Progenitor cell of endocrine pancreas (in vitro differentiated cells): ENCODE measurements around the gene NFATC2. TPM values are rescaled to one million over a fixed set of nuclear protein-coding genes. Genes with fewer than 3 reads are reported as not detected.
A peak's percentile ranks its signal among the peaks of the same experiment; 100 is the strongest.

Source experiments
- DNase-seq: peaks from one replicate; pipeline ENCODE4 v3.0.0; 2021; ENCODE audit warnings: low spot score; ENCODE audit not compliant: unreplicated experiment
- H3K27ac Mint-ChIP-seq: 2 replicates; pipeline ENCODE4 v1.8.0; 2021; ENCODE audit warnings: mild to moderate bottlenecking, moderate library complexity, mixed read lengths
- H3K27me3 Mint-ChIP-seq: 2 replicates; pipeline ENCODE4 v1.8.0; 2021; ENCODE audit warnings: mixed read lengths
- H3K36me3 Mint-ChIP-seq: 2 replicates; pipeline ENCODE4 v1.8.0; 2022; ENCODE audit warnings: mixed read lengths; ENCODE audit not compliant: insufficient read depth
- H3K4me1 Mint-ChIP-seq: 2 replicates; pipeline ENCODE4 v1.8.0; 2021; ENCODE audit warnings: low read depth, mixed read lengths
- H3K4me3 Mint-ChIP-seq: 2 replicates; pipeline ENCODE4 v1.8.0; 2021; ENCODE audit warnings: low read depth, mild to moderate bottlenecking, moderate library complexity, mixed read lengths
- H3K9me3 Mint-ChIP-seq: 2 replicates; pipeline ENCODE4 v1.8.0; 2021; ENCODE audit warnings: low read depth, mixed read lengths
- total RNA-seq: library from RNA; stranded (reverse); gene quantifications from 2 replicates; pipeline ENCODE4 v1.2.1, GENCODE V29; 2021
- TF ChIP-seq, protein P1 (sequence below): fragments of 200-600 bp; sonication (generic); IDR thresholded peaks from one replicate; pipeline ENCODE4 v1.5.0; 2021; ENCODE audit warnings: antibody characterized with exemption, mild to moderate bottlenecking; ENCODE audit not compliant: unreplicated experiment

NFATC2 gene
- total RNA-seq, 1 donor from 2014 or later = 11.2 TPM

DNA sequence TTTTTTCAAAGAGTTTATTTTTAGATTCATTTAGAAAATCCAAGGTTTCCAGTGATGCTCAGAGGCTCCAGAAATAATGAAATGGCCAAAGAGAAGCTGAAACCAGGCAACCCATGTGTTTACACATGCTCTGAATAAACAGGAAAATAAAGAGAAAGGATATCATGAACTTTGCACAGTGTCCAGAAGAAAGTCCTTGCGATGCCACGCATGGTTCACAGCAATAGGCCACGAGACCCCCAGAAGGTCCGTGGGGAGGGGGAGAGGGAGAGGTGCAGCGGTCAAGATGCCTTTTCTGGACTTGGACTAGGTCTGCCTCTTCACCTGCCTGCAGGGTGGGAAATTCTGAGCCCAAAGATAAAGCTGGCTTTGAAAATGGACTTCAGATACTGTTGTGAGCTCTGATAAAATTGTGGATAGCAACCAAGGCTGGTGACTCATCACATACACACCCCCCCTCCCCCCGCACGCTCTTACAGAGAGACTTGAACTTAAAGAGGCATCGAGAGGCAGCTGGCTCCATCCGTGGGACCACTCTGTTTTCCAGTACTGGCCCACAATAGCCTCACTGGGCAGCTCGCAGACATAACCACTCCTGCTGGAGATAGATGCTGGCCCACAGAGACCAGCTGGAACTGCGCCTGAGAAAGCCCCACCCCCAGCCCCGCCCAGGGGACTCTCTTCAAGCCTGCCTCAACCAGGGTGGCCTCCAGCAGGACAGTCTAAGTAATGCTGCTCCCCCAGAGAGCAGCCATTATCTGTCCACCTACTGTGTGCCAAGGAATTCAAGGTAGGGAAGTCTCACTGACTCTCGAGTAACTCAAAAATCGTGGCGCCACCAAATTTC, 21.2 kb upstream of the NFATC2 start:
- no peak overlapping the region for H3K27ac Mint-ChIP-seq
- no peaks in the 10 kb centered on the region for H3K36me3 Mint-ChIP-seq
- no peak for DNase-seq
- H3K27me3 Mint-ChIP-seq = peaks cover 70% of the 10 kb centered on the region
- peaks cover 19% of the 10 kb centered on the region for H3K4me1 Mint-ChIP-seq
- TF ChIP-seq, protein P1, sequence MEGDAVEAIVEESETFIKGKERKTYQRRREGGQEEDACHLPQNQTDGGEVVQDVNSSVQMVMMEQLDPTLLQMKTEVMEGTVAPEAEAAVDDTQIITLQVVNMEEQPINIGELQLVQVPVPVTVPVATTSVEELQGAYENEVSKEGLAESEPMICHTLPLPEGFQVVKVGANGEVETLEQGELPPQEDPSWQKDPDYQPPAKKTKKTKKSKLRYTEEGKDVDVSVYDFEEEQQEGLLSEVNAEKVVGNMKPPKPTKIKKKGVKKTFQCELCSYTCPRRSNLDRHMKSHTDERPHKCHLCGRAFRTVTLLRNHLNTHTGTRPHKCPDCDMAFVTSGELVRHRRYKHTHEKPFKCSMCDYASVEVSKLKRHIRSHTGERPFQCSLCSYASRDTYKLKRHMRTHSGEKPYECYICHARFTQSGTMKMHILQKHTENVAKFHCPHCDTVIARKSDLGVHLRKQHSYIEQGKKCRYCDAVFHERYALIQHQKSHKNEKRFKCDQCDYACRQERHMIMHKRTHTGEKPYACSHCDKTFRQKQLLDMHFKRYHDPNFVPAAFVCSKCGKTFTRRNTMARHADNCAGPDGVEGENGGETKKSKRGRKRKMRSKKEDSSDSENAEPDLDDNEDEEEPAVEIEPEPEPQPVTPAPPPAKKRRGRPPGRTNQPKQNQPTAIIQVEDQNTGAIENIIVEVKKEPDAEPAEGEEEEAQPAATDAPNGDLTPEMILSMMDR = no peak
- H3K9me3 Mint-ChIP-seq = peaks cover 3% of the 10 kb centered on the region
- H3K4me3 Mint-ChIP-seq = peak overlapping the region; percentile 24

DNA sequence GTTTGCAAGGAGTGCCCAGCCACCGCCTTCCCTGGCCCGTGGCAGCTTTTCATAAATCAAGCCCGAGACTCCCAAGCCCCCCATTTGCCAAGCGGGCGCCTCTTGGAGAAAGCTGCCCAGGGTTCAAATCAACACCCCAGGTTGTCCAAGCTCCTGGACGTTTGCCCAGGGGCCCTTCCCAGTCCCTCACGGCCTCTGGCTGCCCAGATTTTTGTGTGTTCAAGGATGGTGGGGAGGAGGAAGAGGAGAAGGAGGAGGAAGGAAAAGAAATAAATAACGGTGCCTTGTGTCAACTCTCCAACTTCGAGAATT, 20.6 kb upstream of the NFATC2 start:
- TF ChIP-seq, protein P1 = no peak
- H3K4me1 Mint-ChIP-seq = peaks cover 19% of the 10 kb centered on the region

DNA sequence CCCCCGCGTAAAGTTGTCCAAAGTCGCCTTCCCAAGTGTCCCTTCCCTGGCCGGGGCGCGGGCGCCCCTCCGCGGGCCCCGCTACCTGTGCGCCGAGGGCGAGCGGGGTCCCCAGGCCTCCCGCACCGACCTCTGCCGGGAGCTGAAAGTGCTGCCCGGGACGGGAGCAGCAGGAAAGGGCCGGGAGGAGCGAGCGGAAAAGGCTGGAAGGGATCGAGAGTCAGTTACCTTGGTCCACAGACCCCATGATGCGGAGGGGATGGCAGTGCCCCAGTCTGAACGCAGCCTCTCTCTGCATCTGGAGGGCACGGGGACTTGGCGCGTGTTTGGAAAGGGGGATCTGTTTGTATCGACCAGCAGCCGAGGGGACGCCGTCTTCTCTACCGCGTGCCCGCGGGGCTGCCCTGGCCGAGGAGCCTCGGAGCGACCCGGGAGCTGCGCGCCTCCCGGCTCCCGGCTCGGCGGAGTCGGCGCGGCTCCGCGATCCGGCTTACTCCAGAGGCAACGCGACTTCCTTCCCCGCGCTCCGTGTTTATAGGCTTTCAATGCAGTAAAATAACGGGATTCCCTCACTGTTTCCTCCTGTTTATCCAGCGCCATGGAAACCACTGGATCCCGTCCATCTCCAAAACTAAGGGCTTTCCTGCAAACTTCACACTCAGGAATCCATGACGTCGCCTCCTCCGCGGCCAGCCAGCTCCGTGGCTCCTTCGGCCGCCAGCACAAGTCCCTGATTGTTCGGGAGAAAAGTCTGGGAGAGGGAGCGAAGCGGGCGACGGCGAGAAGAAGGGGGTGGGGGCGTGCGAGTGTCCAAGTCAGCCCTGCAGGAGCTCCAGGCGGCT, 20.0 kb upstream of the NFATC2 start:
- H3K27me3 Mint-ChIP-seq = peaks cover 60% of the 10 kb centered on the region
- TF ChIP-seq, protein P1 = peak; percentile 36

More for the DNA sequence above, 20.6 kb upstream of the NFATC2 start:
- Mint-ChIP-seq H3K27me3 (peaks cover 64% of the 10 kb centered on the region), H3K4me3 (peak overlapping the region; percentile 67), H3K36me3 (no peaks in the 10 kb centered on the region), H3K27ac (peak overlapping the region; percentile 41), H3K9me3 (peaks cover under 1% of the 10 kb centered on the region)
- DNase-seq = no peak

DNA sequence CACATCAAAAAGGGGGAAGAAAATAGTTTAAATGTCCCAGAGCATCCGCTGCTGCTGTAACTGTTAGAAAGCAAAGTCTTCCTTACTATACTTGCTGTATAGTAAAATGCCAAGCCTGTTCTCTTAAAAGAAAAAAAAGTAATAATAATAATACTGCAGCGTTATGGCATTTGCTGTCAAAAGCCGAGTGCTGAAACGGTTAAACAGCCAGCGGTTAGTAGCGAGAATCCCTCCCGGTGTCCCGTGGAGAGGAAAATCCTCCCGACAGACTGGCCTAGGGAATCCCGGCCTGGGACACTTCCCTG, 19.5 kb upstream of the NFATC2 start:
- peaks cover 61% of the 10 kb centered on the region for H3K27me3 Mint-ChIP-seq
- DNase-seq = no peak
- H3K4me3 Mint-ChIP-seq = peak overlapping the region; percentile 72
- TF ChIP-seq, protein P1 = no peak
- H3K4me1 Mint-ChIP-seq = peaks cover 19% of the 10 kb centered on the region
- no peaks in the 10 kb centered on the region for H3K9me3 Mint-ChIP-seq
- H3K27ac Mint-ChIP-seq = no peak overlapping the region
- no peaks in the 10 kb centered on the region for H3K36me3 Mint-ChIP-seq

More for the DNA sequence above, 20.0 kb upstream of the NFATC2 start:
- DNase-seq = peak; percentile 37
- Mint-ChIP-seq H3K4me3 (peak overlapping the region; percentile 72), H3K27ac (peak overlapping the region; percentile 41), H3K9me3 (no peaks in the 10 kb centered on the region), H3K4me1 (peaks cover 19% of the 10 kb centered on the region), H3K36me3 (no peaks in the 10 kb centered on the region)

DNA sequence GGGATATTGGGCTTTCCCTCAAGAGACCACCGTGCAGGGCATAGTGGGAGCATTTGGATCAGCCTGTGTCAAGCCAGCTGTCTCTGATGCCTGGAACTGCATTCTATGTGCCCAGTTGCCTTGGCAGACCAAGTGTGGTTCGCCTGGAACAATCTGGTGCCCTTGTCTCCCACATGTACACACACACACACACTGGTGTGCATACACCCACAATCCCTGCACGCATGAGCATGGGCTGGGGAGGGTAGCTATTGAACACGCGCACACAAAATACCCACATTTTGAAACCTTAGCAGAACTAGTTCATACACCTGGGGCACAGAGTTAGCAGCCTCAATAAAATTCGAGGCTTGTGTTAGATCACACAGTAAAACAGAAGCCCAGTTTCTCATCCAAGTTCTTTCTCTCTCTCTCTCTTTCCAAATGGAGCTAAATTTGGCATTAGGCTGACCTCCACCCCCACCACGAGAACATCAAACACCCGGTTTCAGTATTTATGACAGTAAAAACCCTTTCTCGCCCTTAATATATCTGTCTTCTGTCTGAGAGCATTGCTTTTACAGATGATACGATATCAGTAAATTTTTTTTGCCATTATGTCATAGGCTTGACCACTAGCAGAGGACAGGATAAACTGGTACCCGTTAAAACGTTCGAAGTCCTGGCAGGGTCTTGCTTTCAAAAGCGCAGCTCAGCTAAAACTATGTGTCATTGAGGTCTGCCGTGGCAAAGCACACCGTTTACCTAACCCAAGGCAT, 18.2 kb upstream of the NFATC2 start:
- Mint-ChIP-seq H3K27ac (no peak overlapping the region), H3K4me1 (peaks cover 19% of the 10 kb centered on the region), H3K36me3 (no peaks in the 10 kb centered on the region), H3K9me3 (no peaks in the 10 kb centered on the region), H3K27me3 (peaks cover 56% of the 10 kb centered on the region), H3K4me3 (no peak overlapping the region)
- no peak for DNase-seq
- TF ChIP-seq, protein P1 = no peak
